Upper lobe of left lung (tissue), 4 donors: ENCODE data around the gene ALG9.

ENCODE experiments used
- POLR2A ChIP-seq, 4 donors: fragments of 450-650 bp; IDR thresholded peaks; one replicate each; pipeline ENCODE4 v1.5.1; 2016 to 2017; ENCODE audit warnings: antibody characterized with exemption in 4 of 4, mild to moderate bottlenecking in 2 of 4
- TF ChIP-seq, protein P1 (sequence below), 6 experiments: fragments of 450-650 bp in 4 of 6; fragments of 200-600 bp in 2 of 6; sonication (generic) in 2 of 6; IDR thresholded peaks; one replicate each; pipeline ENCODE4 v1.5.1; 2016 to 2019; ENCODE audit warnings: antibody characterized with exemption in 6 of 6

DNA sequence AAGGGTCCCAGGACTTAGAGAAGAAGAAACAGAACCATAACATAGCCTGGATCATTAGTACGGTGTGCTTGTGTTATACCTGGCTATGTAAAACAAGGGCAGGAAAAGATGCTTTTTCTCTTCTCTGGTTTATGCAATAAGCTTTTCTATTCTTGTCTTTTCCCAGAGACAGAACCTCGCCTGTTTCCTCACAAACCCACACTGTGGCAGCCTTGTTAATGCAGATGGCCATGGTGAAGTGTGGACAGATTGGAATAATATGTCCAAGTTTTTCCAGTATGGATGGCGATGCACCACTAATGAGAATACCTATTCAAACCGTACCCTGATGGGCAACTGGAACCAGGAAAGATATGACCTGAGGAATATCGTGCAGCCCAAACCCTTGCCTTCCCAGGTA, 10.8 kb upstream of the ALG9 start:
- TF ChIP-seq, protein P1, sequence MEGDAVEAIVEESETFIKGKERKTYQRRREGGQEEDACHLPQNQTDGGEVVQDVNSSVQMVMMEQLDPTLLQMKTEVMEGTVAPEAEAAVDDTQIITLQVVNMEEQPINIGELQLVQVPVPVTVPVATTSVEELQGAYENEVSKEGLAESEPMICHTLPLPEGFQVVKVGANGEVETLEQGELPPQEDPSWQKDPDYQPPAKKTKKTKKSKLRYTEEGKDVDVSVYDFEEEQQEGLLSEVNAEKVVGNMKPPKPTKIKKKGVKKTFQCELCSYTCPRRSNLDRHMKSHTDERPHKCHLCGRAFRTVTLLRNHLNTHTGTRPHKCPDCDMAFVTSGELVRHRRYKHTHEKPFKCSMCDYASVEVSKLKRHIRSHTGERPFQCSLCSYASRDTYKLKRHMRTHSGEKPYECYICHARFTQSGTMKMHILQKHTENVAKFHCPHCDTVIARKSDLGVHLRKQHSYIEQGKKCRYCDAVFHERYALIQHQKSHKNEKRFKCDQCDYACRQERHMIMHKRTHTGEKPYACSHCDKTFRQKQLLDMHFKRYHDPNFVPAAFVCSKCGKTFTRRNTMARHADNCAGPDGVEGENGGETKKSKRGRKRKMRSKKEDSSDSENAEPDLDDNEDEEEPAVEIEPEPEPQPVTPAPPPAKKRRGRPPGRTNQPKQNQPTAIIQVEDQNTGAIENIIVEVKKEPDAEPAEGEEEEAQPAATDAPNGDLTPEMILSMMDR (IDR thresholded peaks at IDR 0.05) = no peak
- no peak for TF ChIP-seq POLR2A (IDR thresholded peaks at IDR 0.05)
